HCT116 (cell line): ENCODE results near the gene ZNF792. TPM values are rescaled to one million over a fixed set of nuclear protein-coding genes. Genes with fewer than 3 reads are reported as not detected.

Experiments used
- ATAC-seq: fragments of 200-7000 bp; cut with Tn5 transposase; 2 replicates; pipeline ENCODE4 v1.9.1; 2020; ENCODE audit warnings: mild to moderate bottlenecking, moderate library complexity
- BruUV-seq: library from RNA; stranded (reverse); fragments of 400-500 nt; replicated peaks from 2 replicates; lab custom pipeline; 2021; lab: Mats Ljungman, UMichigan
- CTCF ChIA-PET: fragments of 300-600 bp; sonication (Branson Sonifier 250); formaldehyde crosslinking; loops from one replicate; lab custom pipeline; 2021; ENCODE audit warnings: antibody characterized with exemption; lab: Charles Lee
- POLR2A ChIA-PET: fragments of 300-600, 350-600 bp; sonication (Branson Sonifier 250); formaldehyde crosslinking; loops from one replicate; lab custom pipeline; 2021; ENCODE audit warnings: antibody characterized with exemption; lab: Charles Lee
- RAD21 ChIA-PET, 2 experiments: fragments of 300-600 bp; sonication (Branson Sonifier 250); formaldehyde crosslinking; loops; one replicate each; lab custom pipeline; 2023; ENCODE audit warnings: low total read pairs in 2 of 2; ENCODE audit not compliant: uncharacterized antibody in 2 of 2, unreplicated experiment in 2 of 2, low non-redundant PET in 1 of 2; lab: Charles Lee
- DNase-seq: peaks from one replicate; pipeline ENCODE4 v3.0.0-alpha.2; 2010; ENCODE audit warnings: low read depth, low spot score
- H2AFZ ChIP-seq: fragments of 200-600 bp; shearing (Covaris generic), sonication (generic); 2 replicates; pipeline ENCODE4 v1.6.1; 2017; ENCODE audit warnings: low read depth, mixed run types, mixed read lengths, antibody characterized with exemption, low read length; ENCODE audit not compliant: poor library complexity, severe bottlenecking
- H3K27ac ChIP-seq: 2 replicates; pipeline ENCODE4 v1.5.1; 2012; ENCODE audit warnings: low read depth, low read length
- H3K27me3 ChIP-seq: fragments of 200-600 bp; sonication (generic); 2 replicates; pipeline ENCODE4 v1.6.1; 2016; ENCODE audit warnings: mixed run types, low read length, mixed read lengths; ENCODE audit not compliant: insufficient read depth
- H3K36me3 ChIP-seq, 2 experiments: fragments of 200-500 bp in 1 of 2; fragments of 200-600 bp in 1 of 2; sonication (Bioruptor generic) in 1 of 2; sonication (generic) in 1 of 2; 2 replicates each; pipeline versions ENCODE4 v1.5.1 to v1.6.1; 2014 to 2016; ENCODE audit warnings: low read length in 2 of 2, inconsistent platforms in 1 of 2, mixed read lengths in 1 of 2, mixed run types in 1 of 2; ENCODE audit not compliant: insufficient read depth in 2 of 2, control insufficient read depth in 1 of 2
- H3K4me1 ChIP-seq, 2 experiments: fragments of 200-600 bp in 1 of 2; sonication (generic) in 1 of 2; 2 replicates each; pipeline versions ENCODE4 v1.5.1 to v1.6.1; 2012 to 2017; ENCODE audit warnings: low read length in 2 of 2, inconsistent platforms in 1 of 2, mild to moderate bottlenecking in 1 of 2, mixed read lengths in 1 of 2, mixed run types in 1 of 2, moderate library complexity in 1 of 2; ENCODE audit not compliant: insufficient read depth in 2 of 2, control insufficient read depth in 1 of 2
- H3K4me2 ChIP-seq: fragments of 200-600 bp; sonication (generic); 2 replicates; pipeline ENCODE4 v1.6.1; 2017; ENCODE audit warnings: mixed run types, low read length, mixed read lengths
- H3K4me3 ChIP-seq, 2 experiments: fragments of 200-600 bp in 1 of 2; sonication (generic) in 1 of 2; replicated peaks in 1 of 2; 2 replicates each; pipeline ENCODE4 v1.5.1; 2011 to 2016; ENCODE audit warnings: low read length in 2 of 2, control low read depth in 1 of 2, low read depth in 1 of 2, mild to moderate bottlenecking in 1 of 2, mixed read lengths in 1 of 2, mixed run types in 1 of 2
- H3K79me2 ChIP-seq: fragments of 200-600 bp; sonication (generic); 2 replicates; pipeline ENCODE4 v1.6.1; 2017; ENCODE audit warnings: mild to moderate bottlenecking, mixed run types, low read length, moderate library complexity, mixed read lengths; ENCODE audit not compliant: insufficient read depth
- H3K9ac ChIP-seq: fragments of 200-600 bp; sonication (generic); 2 replicates; pipeline ENCODE4 v1.6.1; 2016; ENCODE audit warnings: low read length, mixed read lengths
- H3K9me2 ChIP-seq: fragments of 200-600 bp; sonication (generic), shearing (Covaris generic); 2 replicates; pipeline ENCODE4 v1.6.1; 2017; ENCODE audit warnings: mixed run types, mild to moderate bottlenecking, moderate library complexity; ENCODE audit not compliant: insufficient read depth
- H3K9me3 ChIP-seq, 2 experiments: fragments of 200-500 bp in 1 of 2; fragments of 200-600 bp in 1 of 2; sonication (Bioruptor generic) in 1 of 2; sonication (generic) in 1 of 2; 2 replicates each; pipeline ENCODE4 v1.6.1; 2014 to 2017; ENCODE audit warnings: low read length in 2 of 2, mixed read lengths in 2 of 2, inconsistent platforms in 1 of 2, low read depth in 1 of 2, mild to moderate bottlenecking in 1 of 2, mixed run types in 1 of 2, moderate library complexity in 1 of 2; ENCODE audit not compliant: control insufficient read depth in 1 of 2, insufficient read depth in 1 of 2
- H4K20me1 ChIP-seq: fragments of 200-600 bp; sonication (generic), shearing (Covaris generic); 2 replicates; pipeline ENCODE4 v1.6.1; 2017; ENCODE audit warnings: mixed run types, mild to moderate bottlenecking, moderate library complexity; ENCODE audit not compliant: insufficient read depth
- MAX ChIP-seq: IDR thresholded peaks from 2 replicates; pipeline ENCODE4 v1.6.1; 2012
- POLR2A ChIP-seq: IDR thresholded peaks from 2 replicates; pipeline ENCODE4 v1.7.0; 2011; ENCODE audit warnings: borderline replicate concordance; ENCODE audit not compliant: insufficient read depth, insufficient read length; ENCODE audit errors: extremely low read depth
- POLR2AphosphoS5 ChIP-seq: IDR thresholded peaks from 2 replicates; pipeline ENCODE4 v1.6.1; 2011; ENCODE audit warnings: mild to moderate bottlenecking, low read depth, low read length, moderate library complexity
- REST ChIP-seq: IDR thresholded peaks from 2 replicates; pipeline ENCODE4 v1.6.1; 2012; ENCODE audit warnings: low read depth
- SIN3A ChIP-seq: IDR thresholded peaks from 2 replicates; pipeline ENCODE4 v1.6.1; 2012; ENCODE audit warnings: low read depth
- SRF ChIP-seq: IDR thresholded peaks from 2 replicates; pipeline ENCODE4 v1.6.1; 2012; ENCODE audit warnings: low read depth
- YY1 ChIP-seq: IDR thresholded peaks from 2 replicates; pipeline ENCODE4 v1.6.1; 2011; ENCODE audit warnings: low read length, low read depth, moderate library complexity, mild to moderate bottlenecking; ENCODE audit not compliant: insufficient replicate concordance; ENCODE audit errors: extremely low read depth
- ZFX ChIP-seq: fragments of 450-650 bp; IDR thresholded peaks from 2 replicates; pipeline ENCODE4 v1.6.1; 2017
- ZNF274 ChIP-seq: fragments of 200-500 bp; sonication (Bioruptor generic); IDR thresholded peaks from 2 replicates; pipeline ENCODE4 v1.6.1; 2014; ENCODE audit warnings: mild to moderate bottlenecking, low read depth, low read length, inconsistent platforms
- intact Hi-C: fragments of 100-400 bp; cut with micrococcal nuclease; formaldehyde crosslinking; loops from 2 replicates; pipeline ENCODE4 v1.10.0; 2022
- total RNA-seq: library from RNA; stranded (reverse); gene quantifications from one replicate; pipeline ENCODE4 v1.2.1, GENCODE V29; 2021; ENCODE audit not compliant: unreplicated experiment

ZNF792 gene
- total RNA-seq, 1 experiment from 2014 or later, result 3.6 TPM

- H3K4me2 ChIP-seq, result peak overlapping the region; percentile 90
- ChIA-PET CTCF (interaction anchor here (1.3 kb wide), 1 partner anchor 16 kb away, joined by 3 read pairs; no protein-coding TSS in a partner anchor), POLR2A (interaction anchor here (0.9 kb wide), 1 partner anchor 21 kb away, joined by 3 read pairs; no protein-coding TSS in a partner anchor), RAD21 (no interaction called here)
- H3K27me3 ChIP-seq, result no peaks in the 10 kb centered on the region
- peak overlapping the region; percentile 66 to 75 for H3K4me3 ChIP-seq
- H3K4me1 ChIP-seq, result peaks cover 14 to 26% of the 10 kb centered on the region in 2 experiments; a peak in 3 of 4 replicates
- ATAC-seq (peak; percentile 25), DNase-seq (no peak)
- peak overlapping the region; percentile 92 for H3K9ac ChIP-seq
- TF ChIP-seq POLR2AphosphoS5 (no peak), MAX (peak; percentile 19; the same call in 1 of the 2 replicates), SIN3A (no peak), YY1 (no peak), ZFX (peak; percentile 71; the same call in 1 of the 2 replicates), ZNF274 (no peak), SRF (no peak)
- H3K79me2 ChIP-seq, result peaks cover 46% of the 10 kb centered on the region
- intact Hi-C loops, result no loop called here
- H3K9me3 ChIP-seq, result no peaks in the 10 kb centered on the region
- TSS peak; percentile 57 for BruUV-seq
- no peak overlapping the region for H2AFZ ChIP-seq
- H3K36me3 ChIP-seq, result peaks cover 0 to 7% of the 10 kb centered on the region in 2 experiments; a peak in 3 of 4 replicates
- no peaks in the 10 kb centered on the region for H3K9me2 ChIP-seq
- peak overlapping the region; percentile 86 for H3K27ac ChIP-seq
- H4K20me1 ChIP-seq, result no peaks in the 10 kb centered on the region
Observed at GRCh38 chr19:35000647-35001501, 36.8 kb upstream of the ZNF792 start.

GRCh38 chr19:35000338-35000646, 36.3 kb upstream of the ZNF792 start:
- ChIA-PET CTCF (no interaction called here), POLR2A (no interaction called here), RAD21 (no interaction called here)
- Histone ChIP-seq H3K27ac (peak overlapping the region; percentile 83; the same call in 1 of the 2 replicates), H3K79me2 (peaks cover 42% of the 10 kb centered on the region), H2AFZ (no peak overlapping the region), H3K9me3 (no peaks in the 10 kb centered on the region), H3K4me1 (peaks cover 14 to 26% of the 10 kb centered on the region in 2 experiments; a peak in 3 of 4 replicates), H3K36me3 (peaks cover 0 to 3% of the 10 kb centered on the region in 2 experiments; a peak in 2 of 4 replicates), H3K9me2 (no peaks in the 10 kb centered on the region), H3K4me2 (peak overlapping the region; percentile 90), H3K27me3 (no peaks in the 10 kb centered on the region), H4K20me1 (no peaks in the 10 kb centered on the region), H3K9ac (peak overlapping the region; percentile 92), H3K4me3 (peak overlapping the region; percentile 66 to 75)
- intact Hi-C loops, result no loop called here
- DNase-seq (no peak), ATAC-seq (no peak)
- BruUV-seq, result no TSS peak
- TF ChIP-seq SIN3A (no peak; the same call in 1 of the 2 replicates), YY1 (no peak), ZFX (peak; percentile 70), REST (no peak), POLR2A (peak; percentile 34)
